Measurements from ENCODE around the gene CSRP2.

The CSRP2 gene

GRCh38 chr12:76874491-76875190 lies 4.2 kb downstream of the CSRP2 start:
- no peak for DNase-seq (ENCODE audit: low spot score)
- in situ Hi-C loops (cut with MboI; ENCODE audit: low pct_unique_long_range_greater_than_20kb, low sequenced_read_pairs, unreplicated experiment) = no loop called here
- TF ChIP-seq, protein P1, sequence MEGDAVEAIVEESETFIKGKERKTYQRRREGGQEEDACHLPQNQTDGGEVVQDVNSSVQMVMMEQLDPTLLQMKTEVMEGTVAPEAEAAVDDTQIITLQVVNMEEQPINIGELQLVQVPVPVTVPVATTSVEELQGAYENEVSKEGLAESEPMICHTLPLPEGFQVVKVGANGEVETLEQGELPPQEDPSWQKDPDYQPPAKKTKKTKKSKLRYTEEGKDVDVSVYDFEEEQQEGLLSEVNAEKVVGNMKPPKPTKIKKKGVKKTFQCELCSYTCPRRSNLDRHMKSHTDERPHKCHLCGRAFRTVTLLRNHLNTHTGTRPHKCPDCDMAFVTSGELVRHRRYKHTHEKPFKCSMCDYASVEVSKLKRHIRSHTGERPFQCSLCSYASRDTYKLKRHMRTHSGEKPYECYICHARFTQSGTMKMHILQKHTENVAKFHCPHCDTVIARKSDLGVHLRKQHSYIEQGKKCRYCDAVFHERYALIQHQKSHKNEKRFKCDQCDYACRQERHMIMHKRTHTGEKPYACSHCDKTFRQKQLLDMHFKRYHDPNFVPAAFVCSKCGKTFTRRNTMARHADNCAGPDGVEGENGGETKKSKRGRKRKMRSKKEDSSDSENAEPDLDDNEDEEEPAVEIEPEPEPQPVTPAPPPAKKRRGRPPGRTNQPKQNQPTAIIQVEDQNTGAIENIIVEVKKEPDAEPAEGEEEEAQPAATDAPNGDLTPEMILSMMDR (IDR thresholded peaks at IDR 0.05; ENCODE audit: extremely low read depth, insufficient read depth, missing control alignments) = no peak

GRCh38 chr12:76874027-76874426 lies 4.8 kb downstream of the CSRP2 start:
- TF ChIP-seq, protein P1 (IDR thresholded peaks at IDR 0.05; ENCODE audit: extremely low read depth, insufficient read depth, missing control alignments) = no peak
- in situ Hi-C loops (cut with MboI; ENCODE audit: low pct_unique_long_range_greater_than_20kb, low sequenced_read_pairs, unreplicated experiment) = no loop called here
- no peak for DNase-seq (ENCODE audit: low spot score)

DNA sequence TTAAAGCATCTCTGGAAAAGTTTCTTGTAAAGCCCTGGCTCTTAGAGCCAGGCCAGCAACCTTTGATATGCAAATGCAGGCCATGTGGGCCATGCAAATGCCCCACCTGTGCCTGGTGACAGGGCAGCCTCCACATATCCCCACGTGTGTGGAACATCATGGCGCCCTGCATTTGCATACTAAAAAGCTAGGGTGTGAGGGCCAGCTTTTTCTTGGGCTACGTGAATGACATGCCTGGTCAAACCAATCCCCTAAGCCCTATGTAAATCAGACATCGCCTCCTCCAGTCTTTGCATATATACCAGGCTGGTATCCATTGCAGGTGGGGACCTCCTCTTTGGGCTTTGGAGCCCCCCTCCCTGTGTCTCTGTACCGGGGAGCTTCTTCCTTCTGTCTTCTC lies 6.4 kb downstream of the CSRP2 start:
- TF ChIP-seq, protein P1 (IDR thresholded peaks at IDR 0.05; ENCODE audit: extremely low read depth, insufficient read depth, missing control alignments) = no peak
- in situ Hi-C loops (cut with MboI; ENCODE audit: low pct_unique_long_range_greater_than_20kb, low sequenced_read_pairs, unreplicated experiment) = no loop called here
- DNase-seq (ENCODE audit: low spot score) = no peak

DNA sequence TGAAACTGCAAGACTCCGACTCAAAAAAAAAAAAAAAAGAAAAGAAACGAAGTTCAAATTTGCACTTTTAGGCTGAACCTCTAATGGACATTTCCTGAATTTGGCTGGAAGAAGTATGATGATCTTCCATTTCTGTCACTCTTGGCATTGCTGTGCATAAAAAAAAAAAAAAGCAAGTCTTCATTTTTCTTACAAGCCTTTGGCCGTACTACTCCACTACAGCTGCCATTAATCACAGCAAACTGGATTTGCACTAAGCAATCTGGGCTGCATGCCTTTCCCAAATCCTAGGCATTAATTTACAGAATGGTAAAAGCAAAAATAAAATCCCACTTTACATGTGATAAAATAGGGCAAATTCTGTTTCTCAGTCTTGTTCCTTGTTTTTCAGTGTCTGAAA lies 7.1 kb downstream of the CSRP2 start:
- TF ChIP-seq, protein P1 (IDR thresholded peaks at IDR 0.05; ENCODE audit: extremely low read depth, insufficient read depth, missing control alignments) = no peak
- DNase-seq (ENCODE audit: low spot score) = no peak
- in situ Hi-C loops (cut with MboI; ENCODE audit: low pct_unique_long_range_greater_than_20kb, low sequenced_read_pairs, unreplicated experiment) = no loop called here

- in situ Hi-C loops (cut with MboI; ENCODE audit: low pct_unique_long_range_greater_than_20kb, low sequenced_read_pairs, unreplicated experiment) = no loop called here
- TF ChIP-seq, protein P1 (IDR thresholded peaks at IDR 0.05; ENCODE audit: extremely low read depth, insufficient read depth, missing control alignments) = no peak
- no peak for DNase-seq (ENCODE audit: low spot score)
These were observed 7.7 kb downstream of the CSRP2 start for GRCh38 chr12:76871082-76871481.

DNA sequence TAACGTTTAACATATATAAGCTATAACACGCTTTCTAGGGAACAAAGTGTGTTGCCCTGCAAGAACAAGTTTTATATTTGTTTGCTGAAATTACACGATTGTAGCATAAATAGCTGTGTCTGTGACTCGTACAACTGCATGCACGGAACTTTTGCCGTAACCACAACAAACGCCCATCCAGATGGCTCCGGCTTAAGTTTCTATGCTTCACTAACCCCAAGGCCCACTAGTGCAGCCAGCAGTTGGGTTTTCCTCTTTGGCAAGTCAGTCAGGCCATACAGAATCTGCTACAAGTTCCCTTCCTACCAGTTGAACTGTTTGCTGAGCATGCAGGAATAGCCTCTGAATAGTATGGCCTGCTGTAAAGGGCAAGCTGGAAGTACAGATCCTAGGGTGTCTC lies 12.1 kb downstream of the CSRP2 start:
- TF ChIP-seq, protein P1 (IDR thresholded peaks at IDR 0.05; ENCODE audit: extremely low read depth, insufficient read depth, missing control alignments) = no peak
- no peak for DNase-seq (ENCODE audit: low spot score)
- in situ Hi-C loops (cut with MboI; ENCODE audit: low pct_unique_long_range_greater_than_20kb, low sequenced_read_pairs, unreplicated experiment) = no loop called here

Data from GM13977 (cell line).